Activated T-helper 2 cell treated with anti-CD3 and anti-CD28 coated beads, Interferon-gamma antibody, Interleukin-2, Interleukin-4, amounts not matched to agents 10 μg/mL and 5 μg/mL and 100 μg/mL, durations not matched to agents 14 hours and 24 hours and 36 hours (primary cell): Measurements from ENCODE around the gene CREBZF. TPM values are rescaled to one million over a fixed set of nuclear protein-coding genes. Genes with fewer than 3 reads are reported as not detected.
"Not testable (repeated sequence)": the region's sequence is repeated elsewhere in the genome, so short reads cannot be mapped to it uniquely, and the experiment has no call there.

Source experiments
- DNase-seq: peaks from one replicate; pipeline ENCODE4 v3.0.0; 2021; ENCODE audit warnings: low spot score
- H3K27ac Mint-ChIP-seq: one replicate; pipeline ENCODE4 v1.8.0; 2021; ENCODE audit warnings: mixed read lengths
- H3K27me3 Mint-ChIP-seq: one replicate; pipeline ENCODE4 v1.8.0; 2021; ENCODE audit warnings: low read depth, mixed read lengths
- H3K36me3 Mint-ChIP-seq: one replicate; pipeline ENCODE4 v1.8.0; 2021; ENCODE audit warnings: low read depth, mixed read lengths
- H3K4me1 Mint-ChIP-seq: one replicate; pipeline ENCODE4 v1.8.0; 2021; ENCODE audit warnings: low read depth, mixed read lengths
- H3K4me3 Mint-ChIP-seq: one replicate; pipeline ENCODE4 v1.8.0; 2021; ENCODE audit warnings: low read depth, mild to moderate bottlenecking, moderate library complexity, mixed read lengths
- H3K9me3 Mint-ChIP-seq: one replicate; pipeline ENCODE4 v1.8.0; 2021; ENCODE audit warnings: mixed read lengths
- intact Hi-C: fragments of 100-400 bp; cut with micrococcal nuclease; formaldehyde crosslinking; loops from one replicate; pipeline ENCODE4 v1.15.1; 2023
- total RNA-seq: library from RNA; stranded (reverse); gene quantifications from 2 replicates; pipeline ENCODE4 v1.2.3, GENCODE V29; 2022

Gene CREBZF
- total RNA-seq, 1 donor from 2014 or later = 49.7 TPM

GRCh38 chr11:85634747-85635146 lies 30.2 kb downstream of the CREBZF start:
- H3K4me3 Mint-ChIP-seq = no peak overlapping the region
- no peaks in the 10 kb centered on the region for H3K9me3 Mint-ChIP-seq
- no peaks in the 10 kb centered on the region for H3K27me3 Mint-ChIP-seq
- H3K36me3 Mint-ChIP-seq = peaks cover 56% of the 10 kb centered on the region
- peaks cover 4% of the 10 kb centered on the region for H3K4me1 Mint-ChIP-seq
- intact Hi-C loops = no loop called here
- no peak overlapping the region for H3K27ac Mint-ChIP-seq
- no peak for DNase-seq

GRCh38 chr11:85628771-85629341 lies 36.1 kb downstream of the CREBZF start:
- peaks cover 38% of the 10 kb centered on the region for H3K4me1 Mint-ChIP-seq
- H3K36me3 Mint-ChIP-seq = peaks cover 31% of the 10 kb centered on the region
- no peak for DNase-seq

GRCh38 chr11:85627998-85628770 lies 36.7 kb downstream of the CREBZF start, which contains the start of gene TMEM126B:
TSS of gene TMEM126B (plus strand) at chr11:85628593. CDS start at chr11:85628608, 15 bp downstream.
- Mint-ChIP-seq H3K9me3 (no peaks in the 10 kb centered on the region), H3K36me3 (peaks cover 24% of the 10 kb centered on the region), H3K27me3 (peaks cover 2% of the 10 kb centered on the region), H3K27ac (peak within 1 kb of the TSS; percentile 88), H3K4me1 (peaks cover 38% of the 10 kb centered on the region), H3K4me3 (peak within 1 kb of the TSS; percentile 89)
- intact Hi-C loops = loop anchor here (1.0 to 10.0 kb wide), 9 partner anchors 19 to 1177 kb away; partner anchors contain the start of genes HIKESHI, PICALM, PRSS23 and SYTL2
- peak; percentile 95 for DNase-seq

More at GRCh38 chr11:85628771-85629341, 36.1 kb downstream of the CREBZF start:
- Mint-ChIP-seq H3K9me3 (no peaks in the 10 kb centered on the region), H3K27ac (peak overlapping the region; percentile 88), H3K4me3 (peak overlapping the region; percentile 89), H3K27me3 (peaks cover 2% of the 10 kb centered on the region)
- intact Hi-C loops = loop anchor here (1.0 to 10.0 kb wide), 9 partner anchors 18 to 1176 kb away; partner anchors contain the start of genes HIKESHI, PICALM, PRSS23 and SYTL2

GRCh38 chr11:85627332-85627997 lies 37.5 kb downstream of the CREBZF start, which contains the start of gene DLG2:
TSS of gene DLG2 (minus strand) at chr11:85627344.
- Mint-ChIP-seq H3K36me3 (peaks cover 19% of the 10 kb centered on the region), H3K4me1 (peaks cover 38% of the 10 kb centered on the region), H3K4me3 (peak within 1 kb of the TSS; percentile 89), H3K9me3 (no peaks in the 10 kb centered on the region), H3K27me3 (peaks cover 2% of the 10 kb centered on the region), H3K27ac (peak within 1 kb of the TSS; percentile 88)
- intact Hi-C loops = loop anchor here (5.0 to 10.0 kb wide), 4 partner anchors 55 to 1177 kb away; partner anchors contain the start of genes HIKESHI, PRSS23 and SYTL2
- DNase-seq = no peak

- H3K9me3 Mint-ChIP-seq = no peaks in the 10 kb centered on the region
- peaks cover 38% of the 10 kb centered on the region for H3K4me1 Mint-ChIP-seq
- peak overlapping the region; percentile 89 for H3K4me3 Mint-ChIP-seq
- no peak for DNase-seq
- peak overlapping the region; percentile 88 for H3K27ac Mint-ChIP-seq
- peaks cover 11% of the 10 kb centered on the region for H3K36me3 Mint-ChIP-seq
- peaks cover 2% of the 10 kb centered on the region for H3K27me3 Mint-ChIP-seq
- intact Hi-C loops = loop anchor here (5.0 to 10.0 kb wide), 4 partner anchors 56 to 1178 kb away; partner anchors contain the start of genes HIKESHI, PRSS23 and SYTL2
These were observed 38.4 kb downstream of the CREBZF start for GRCh38 chr11:85626496-85626895.

GRCh38 chr11:85620256-85620655 lies 44.7 kb downstream of the CREBZF start:
- no peak for DNase-seq
- no peaks in the 10 kb centered on the region for H3K9me3 Mint-ChIP-seq
- H3K27ac Mint-ChIP-seq = no peak overlapping the region
- H3K4me1 Mint-ChIP-seq = peaks cover 18% of the 10 kb centered on the region
- intact Hi-C loops = loop anchor here (10.0 kb wide), 1 partner anchor 1185 kb away; the partner anchor contains the start of gene PRSS23
- no peaks in the 10 kb centered on the region for H3K36me3 Mint-ChIP-seq
- no peak overlapping the region for H3K4me3 Mint-ChIP-seq
- H3K27me3 Mint-ChIP-seq = peaks cover 2% of the 10 kb centered on the region

GRCh38 chr11:85619499-85619898 lies 45.4 kb downstream of the CREBZF start:
- Mint-ChIP-seq H3K4me3 (no peak overlapping the region), H3K4me1 (peaks cover 12% of the 10 kb centered on the region), H3K36me3 (no peaks in the 10 kb centered on the region), H3K27ac (no peak overlapping the region), H3K9me3 (no peaks in the 10 kb centered on the region), H3K27me3 (peaks cover 2% of the 10 kb centered on the region)
- intact Hi-C loops = no loop called here
- DNase-seq = no peak

- DNase-seq, intact Hi-C loops, H3K27ac Mint-ChIP-seq, H3K4me3 Mint-ChIP-seq, H3K36me3 Mint-ChIP-seq, H3K4me1 Mint-ChIP-seq, H3K9me3 Mint-ChIP-seq, H3K27me3 Mint-ChIP-seq: not testable (repeated sequence)
These were observed 53.3 kb downstream of the CREBZF start for GRCh38 chr11:85611643-85612042.

Other genes with a start within 250 kb of the CREBZF start
- 1.8 and 2.1 TPM in 2 replicates for gene DLG2, start 37.8 kb downstream of the CREBZF start, total RNA-seq
- 63.8 and 66.5 TPM in 2 replicates for gene TMEM126B, start 36.5 kb downstream of the CREBZF start, total RNA-seq
- 48.9 and 49.3 TPM in 2 replicates for gene TMEM126A, start 17.2 kb downstream of the CREBZF start, total RNA-seq
- not detected in 2 replicates for gene CCDC89, start 21.1 kb upstream of the CREBZF start, total RNA-seq
- gene SYTL2, start 146.0 kb upstream of the CREBZF start, total RNA-seq = 16.0 and 17.3 TPM in 2 replicates
- gene CCDC83, start 190.3 kb upstream of the CREBZF start, total RNA-seq = not detected in 2 replicates